ENCODE data around the gene PLA1A.

DNA sequence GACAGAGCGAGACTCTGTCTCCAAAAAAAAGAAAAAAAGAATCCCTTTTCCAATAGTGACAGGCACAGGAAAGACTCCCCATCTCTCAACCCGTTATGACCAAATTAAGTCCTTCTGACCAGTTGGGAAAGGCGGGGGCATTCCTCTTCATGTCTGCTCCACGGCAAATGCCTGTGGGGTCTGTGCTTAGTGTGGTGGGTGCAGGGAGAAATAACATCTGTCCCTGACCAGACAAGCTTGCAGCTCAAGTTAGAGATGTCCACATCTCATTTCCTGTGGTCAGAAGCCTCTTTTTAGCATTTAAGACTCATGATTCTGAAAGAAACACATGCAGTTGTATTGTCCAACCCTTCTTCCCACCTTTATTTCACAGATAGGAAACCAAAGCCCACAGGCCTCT, 16.2 kb downstream of the PLA1A start:
- TF ChIP-seq CTCF (conservative IDR thresholded peaks at IDR 0.05; ENCODE audit: low read depth, low read length) (no peak), RCOR1 (IDR thresholded peaks at IDR 0.05; ENCODE audit: insufficient replicate concordance, low read length) (no peak), MAFK (IDR thresholded peaks at IDR 0.05; ENCODE audit: low read depth, low read length) (no peak), POLR2A (IDR thresholded peaks at IDR 0.05; ENCODE audit: low read depth, low read length) (no peak), FOS (IDR thresholded peaks at IDR 0.05; ENCODE audit: low read depth, low read length) (no peak), RAD21 (IDR thresholded peaks at IDR 0.05; ENCODE audit: low read length) (no peak), ELK1 (IDR thresholded peaks at IDR 0.05; ENCODE audit: borderline replicate concordance, low read depth, low read length) (no peak), SMC3 (IDR thresholded peaks at IDR 0.05; ENCODE audit: low read depth, low read length) (no peak), BHLHE40 (IDR thresholded peaks at IDR 0.05; ENCODE audit: low read depth, low read length) (no peak)
- TF ChIP-seq, protein P1, sequence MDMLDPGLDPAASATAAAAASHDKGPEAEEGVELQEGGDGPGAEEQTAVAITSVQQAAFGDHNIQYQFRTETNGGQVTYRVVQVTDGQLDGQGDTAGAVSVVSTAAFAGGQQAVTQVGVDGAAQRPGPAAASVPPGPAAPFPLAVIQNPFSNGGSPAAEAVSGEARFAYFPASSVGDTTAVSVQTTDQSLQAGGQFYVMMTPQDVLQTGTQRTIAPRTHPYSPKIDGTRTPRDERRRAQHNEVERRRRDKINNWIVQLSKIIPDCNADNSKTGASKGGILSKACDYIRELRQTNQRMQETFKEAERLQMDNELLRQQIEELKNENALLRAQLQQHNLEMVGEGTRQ (IDR thresholded peaks at IDR 0.05; ENCODE audit: low read depth, low read length): no peak

Measured in IMR-90 (cell line).